DOHH2 (cell line): Measurements from ENCODE around the gene ZNF385C.

Source experiments
- CTCF ChIP-seq: fragments of 200-600 bp; sonication (generic); IDR thresholded peaks from one replicate; pipeline ENCODE4 v1.5.1; 2014; ENCODE audit warnings: antibody characterized with exemption, mild to moderate bottlenecking, low read depth, low read length; ENCODE audit not compliant: poor library complexity, severe bottlenecking
- EZH2phosphoT487 ChIP-seq: fragments of 200-600 bp; sonication (generic); IDR thresholded peaks from 2 replicates; pipeline ENCODE4 v1.6.1; 2017; ENCODE audit warnings: borderline replicate concordance, mild to moderate bottlenecking, antibody characterized with exemption, low read length, moderate library complexity, mixed read lengths

GRCh38 chr17:42107597-42108576, 9.6 kb upstream of the ZNF385C start:
- TF ChIP-seq CTCF (peak; percentile 15), EZH2phosphoT487 (no peak)
